GM10248 (cell line): ENCODE measurements around the gene TMEM120B.

ENCODE experiments used
- CTCF ChIA-PET: fragments of 300-600 bp; sonication (Branson Sonifier 250); formaldehyde crosslinking; extraction: SDS; loops from one replicate; lab custom pipeline; 2021; ENCODE audit warnings: antibody characterized with exemption; lab: Yijun Ruan, JAX
- POLR2A ChIA-PET: fragments of 350-650 bp; sonication (Branson Sonifier 250); formaldehyde crosslinking; extraction: SDS; loops from one replicate; lab custom pipeline; 2020; ENCODE audit warnings: antibody characterized with exemption; lab: Yijun Ruan, JAX
- DNase-seq: peaks from one replicate; pipeline ENCODE4 v3.0.0; 2012; ENCODE audit errors: extremely low spot score
- CTCF ChIP-seq: IDR thresholded peaks from 2 replicates; pipeline ENCODE4 v1.5.1; 2012; ENCODE audit warnings: mild to moderate bottlenecking, low read depth; ENCODE audit errors: extremely low read depth, missing control alignments, control extremely low read depth

The TMEM120B gene

GRCh38 chr12:121810234-121810817, 97.8 kb downstream of the TMEM120B start:
- DNase-seq = no peak
- no peak for TF ChIP-seq CTCF
- ChIA-PET POLR2A (interaction anchor here (1.6 to 2.6 kb wide), 3 partner anchors 10 to 15 kb away, joined by 3 to 22 read pairs (median 10); partner anchors contain the start of gene RHOF), CTCF (interaction anchor here (0.9 to 12.8 kb wide), 13 partner anchors 8 to 124 kb away, joined by 3 to 565 read pairs (median 13); partner anchors contain the start of genes PSMD9, RHOF, SETD1B and TMEM120B)

- no peak for TF ChIP-seq CTCF
- ChIA-PET CTCF (interaction anchor here (0.9 to 12.8 kb wide), 21 partner anchors 9 to 312 kb away, joined by 3 to 565 read pairs (median 8); partner anchors contain the start of genes PSMD9, RHOF, SETD1B and TMEM120B), POLR2A (interaction anchor here (1.6 to 2.6 kb wide), 3 partner anchors 10 to 16 kb away, joined by 3 to 22 read pairs (median 10); partner anchors contain the start of gene RHOF)
- DNase-seq = no peak
Observed at GRCh38 chr12:121810833-121811433, 98.4 kb downstream of the TMEM120B start.

DNA sequence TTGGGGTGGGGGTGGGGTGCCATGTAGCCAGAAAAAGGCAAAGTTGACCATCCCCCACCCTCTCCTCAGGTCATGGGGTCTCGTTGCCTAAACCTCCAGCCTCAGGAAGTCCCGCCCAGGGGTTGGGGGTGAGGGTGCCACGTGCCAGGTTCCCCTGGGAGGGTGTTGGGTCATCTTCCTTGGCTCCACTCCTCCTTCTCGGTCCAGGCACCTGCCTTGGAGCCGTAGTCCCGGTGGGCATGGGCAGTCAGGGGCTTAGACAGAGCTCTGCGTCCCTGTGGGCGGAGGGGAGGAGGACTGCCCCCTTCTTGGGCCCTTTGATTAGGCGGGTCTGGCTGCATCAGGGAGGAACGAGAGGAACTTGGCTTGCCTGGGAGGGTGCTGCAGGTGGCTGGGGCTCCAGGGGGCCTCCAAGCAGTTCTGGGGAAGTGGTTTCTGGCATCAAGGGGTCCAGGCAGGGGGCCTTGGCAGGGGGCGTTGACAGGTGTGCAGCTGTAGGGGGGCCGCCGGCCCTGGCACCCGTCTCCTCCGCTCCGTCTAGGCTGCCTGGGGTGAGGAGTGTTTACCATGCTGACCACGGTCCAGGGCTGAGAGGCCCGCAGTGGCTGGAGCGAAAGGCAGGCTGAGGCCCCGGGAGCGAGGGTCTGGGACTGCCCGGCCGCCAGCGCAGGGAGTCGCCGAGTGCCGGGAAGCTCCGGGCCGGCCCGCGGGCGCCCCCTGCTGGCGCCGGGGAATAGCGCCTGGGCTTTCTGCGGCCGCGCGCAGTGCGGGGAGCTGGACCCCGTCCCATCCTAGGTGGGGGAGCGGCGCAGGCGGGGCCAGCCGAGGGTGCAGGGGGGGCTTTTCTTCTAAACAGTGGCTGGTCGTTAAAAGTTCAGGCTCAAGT, 99.1 kb downstream of the TMEM120B start:
- CTCF ChIA-PET = interaction anchor here (0.6 to 12.8 kb wide), 34 partner anchors 9 to 412 kb away, joined by 3 to 565 read pairs (median 4); partner anchors contain the start of genes PSMD9, RHOF, SETD1B and TMEM120B
- TF ChIP-seq CTCF = peak; percentile 87
- DNase-seq = peak; percentile 91
- POLR2A ChIA-PET = interaction anchor here (0.5 to 2.6 kb wide), 5 partner anchors 9 to 31 kb away, joined by 3 to 22 read pairs (median 10); partner anchors contain the start of gene RHOF

DNA sequence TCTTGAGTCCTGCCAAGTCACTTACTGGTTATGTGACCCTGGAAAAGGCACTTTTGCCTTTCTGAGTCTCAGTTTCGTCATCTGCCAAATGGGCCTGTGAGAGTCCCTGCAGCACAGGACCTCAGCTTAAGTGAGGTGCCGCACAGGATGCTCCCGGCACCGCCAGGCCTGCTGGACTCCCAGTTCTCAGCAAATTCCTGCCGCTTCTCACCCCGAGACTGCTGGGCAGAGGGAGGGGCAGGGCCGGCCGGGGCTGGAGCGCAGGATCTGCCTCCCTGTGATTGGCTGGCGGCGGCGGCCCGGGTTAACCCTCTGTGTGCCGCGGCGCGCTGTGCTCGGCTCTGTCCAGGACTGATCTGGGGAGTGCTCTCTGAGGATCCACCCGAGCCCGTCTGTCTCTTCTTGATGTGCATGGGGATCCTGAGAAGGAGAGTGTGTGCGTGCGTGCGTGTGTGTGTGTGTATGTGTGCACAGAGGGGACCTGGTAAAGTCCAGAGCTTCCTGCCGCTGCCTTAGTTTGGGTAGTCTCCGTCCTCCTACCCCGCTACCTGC, 99.8 kb downstream of the TMEM120B start:
- POLR2A ChIA-PET = interaction anchor here (1.1 to 2.6 kb wide), 3 partner anchors 10 to 17 kb away, joined by 10 to 22 read pairs (median 14); partner anchors contain the start of gene RHOF
- peak; percentile 66 for DNase-seq
- TF ChIP-seq CTCF = no peak
- CTCF ChIA-PET = interaction anchor here (0.6 to 12.8 kb wide), 31 partner anchors 9 to 411 kb away, joined by 3 to 565 read pairs (median 5); partner anchors contain the start of genes PSMD9, RHOF, SETD1B and TMEM120B

- CTCF ChIA-PET = interaction anchor here (0.8 to 12.8 kb wide), 12 partner anchors 8 to 310 kb away, joined by 3 to 565 read pairs (median 6); partner anchors contain the start of genes RHOF and SETD1B
- no peak for TF ChIP-seq CTCF
- POLR2A ChIA-PET = no interaction called here
- DNase-seq = no peak
Observed at GRCh38 chr12:121812921-121813896, 100.7 kb downstream of the TMEM120B start.
